H9 (cell line): ENCODE measurements around the gene SLC25A18. TPM values are rescaled to one million over a fixed set of nuclear protein-coding genes. Genes with fewer than 3 reads are reported as not detected.

Experiments
- DNase-seq: peaks from one replicate; pipeline ENCODE4 v3.0.0-alpha.2; 2017
- H2AFZ ChIP-seq: one replicate; pipeline ENCODE4 v1.6.1; 2013; ENCODE audit warnings: mild to moderate bottlenecking, low read length, control low read depth, moderate library complexity
- H2AK5ac ChIP-seq: 2 replicates; pipeline ENCODE4 v1.6.1; 2013; ENCODE audit warnings: low read length, control low read depth, mixed read lengths; ENCODE audit not compliant: insufficient read length
- H2BK120ac ChIP-seq: one replicate; pipeline ENCODE4 v1.6.1; 2013; ENCODE audit warnings: low read depth, mild to moderate bottlenecking, low read length, control low read depth, inconsistent platforms; ENCODE audit not compliant: poor library complexity, severe bottlenecking
- H2BK12ac ChIP-seq: 2 replicates; pipeline ENCODE4 v1.6.1; 2013; ENCODE audit warnings: low read length, control low read depth, mixed read lengths, low read depth; ENCODE audit not compliant: insufficient read length
- H2BK15ac ChIP-seq: 2 replicates; pipeline ENCODE4 v1.6.1; 2013; ENCODE audit warnings: low read depth, low read length, control low read depth
- H2BK20ac ChIP-seq: one replicate; pipeline ENCODE4 v1.6.1; 2013; ENCODE audit warnings: low read depth, mild to moderate bottlenecking, low read length, control low read depth, inconsistent platforms; ENCODE audit not compliant: poor library complexity, severe bottlenecking
- H2BK5ac ChIP-seq: 2 replicates; pipeline ENCODE4 v1.6.1; 2013; ENCODE audit warnings: low read length, control low read depth, mixed read lengths; ENCODE audit not compliant: insufficient read length
- H3K14ac ChIP-seq: 2 replicates; pipeline ENCODE4 v1.6.1; 2013; ENCODE audit warnings: low read length, control low read depth; ENCODE audit not compliant: insufficient read depth
- H3K18ac ChIP-seq: 2 replicates; pipeline ENCODE4 v1.6.1; 2013; ENCODE audit warnings: low read depth, mild to moderate bottlenecking, mixed read lengths, low read length, control low read depth; ENCODE audit not compliant: insufficient read length
- H3K23ac ChIP-seq: 2 replicates; pipeline ENCODE4 v1.6.1; 2013; ENCODE audit warnings: low read length, control low read depth, mixed read lengths, low read depth; ENCODE audit not compliant: insufficient read length
- H3K23me2 ChIP-seq: 2 replicates; pipeline ENCODE4 v1.6.1; 2013; ENCODE audit warnings: low read depth, mild to moderate bottlenecking, mixed read lengths, low read length, control low read depth; ENCODE audit not compliant: insufficient read length, poor library complexity, severe bottlenecking
- H3K27ac ChIP-seq: 2 replicates; pipeline ENCODE4 v1.5.1; 2013; ENCODE audit warnings: low read length, control low read depth, mixed read lengths, low read depth; ENCODE audit not compliant: insufficient read length
- H3K27me3 ChIP-seq: 2 replicates; pipeline ENCODE4 v1.6.1; 2013; ENCODE audit warnings: low read length, control low read depth, inconsistent platforms; ENCODE audit not compliant: insufficient read depth
- H3K4ac ChIP-seq: 2 replicates; pipeline ENCODE4 v1.6.1; 2013; ENCODE audit warnings: low read depth, mild to moderate bottlenecking, control low read depth, inconsistent platforms, low read length, moderate library complexity
- H3K4me1 ChIP-seq: 2 replicates; pipeline ENCODE4 v1.6.1; 2013; ENCODE audit warnings: low read length, control low read depth, inconsistent platforms; ENCODE audit not compliant: insufficient read depth
- H3K4me2 ChIP-seq: 2 replicates; pipeline ENCODE4 v1.6.1; 2013; ENCODE audit warnings: low read length, control low read depth, mixed read lengths; ENCODE audit not compliant: insufficient read length, insufficient read depth
- H3K56ac ChIP-seq: 2 replicates; pipeline ENCODE4 v1.6.1; 2013; ENCODE audit warnings: low read depth, mild to moderate bottlenecking, mixed read lengths, low read length, control low read depth; ENCODE audit not compliant: insufficient read length
- H3K79me1 ChIP-seq: 2 replicates; pipeline ENCODE4 v1.6.1; 2013; ENCODE audit warnings: low read depth, mild to moderate bottlenecking, moderate library complexity, low read length, control low read depth, inconsistent platforms; ENCODE audit not compliant: insufficient read depth, poor library complexity, severe bottlenecking
- H3K79me2 ChIP-seq: 2 replicates; pipeline ENCODE4 v1.6.1; 2013; ENCODE audit warnings: low read length, control low read depth, inconsistent platforms; ENCODE audit not compliant: insufficient read depth
- H3K9ac ChIP-seq: 2 replicates; pipeline ENCODE4 v1.6.1; 2013; ENCODE audit warnings: low read length, control low read depth, mixed read lengths; ENCODE audit not compliant: insufficient read length; ENCODE audit errors: extremely low read depth
- H3K9me3 ChIP-seq: one replicate; pipeline ENCODE4 v1.6.1; 2013; ENCODE audit warnings: low read depth, low read length, inconsistent platforms; ENCODE audit not compliant: control insufficient read depth
- H3T11ph ChIP-seq: one replicate; pipeline ENCODE4 v1.6.1; 2013; ENCODE audit warnings: mild to moderate bottlenecking, low read length, control low read depth, inconsistent platforms
- H4K20me1 ChIP-seq: one replicate; pipeline ENCODE4 v1.6.1; 2013; ENCODE audit not compliant: control insufficient read depth, insufficient read length, insufficient read depth
- H4K5ac ChIP-seq: 2 replicates; pipeline ENCODE4 v1.6.1; 2013; ENCODE audit warnings: low read depth, mild to moderate bottlenecking, mixed read lengths, low read length, control low read depth; ENCODE audit not compliant: insufficient read length
- H4K8ac ChIP-seq: replicated peaks from 2 replicates; pipeline ENCODE4 v1.6.1; 2013; ENCODE audit warnings: low read length, control low read depth, mixed read lengths, low read depth; ENCODE audit not compliant: insufficient read length
- H4K91ac ChIP-seq: 2 replicates; pipeline ENCODE4 v1.6.1; 2013; ENCODE audit warnings: low read depth, mild to moderate bottlenecking, moderate library complexity, mixed read lengths, low read length, control low read depth; ENCODE audit not compliant: insufficient read length
- H3K27ac Mint-ChIP-seq, 3 experiments: 2 replicates in 2 of 3; 3 replicates in 1 of 3; pipeline ENCODE4 v1.8.0; 2020 to 2021; ENCODE audit warnings: mixed read lengths in 3 of 3, mild to moderate bottlenecking in 1 of 3, moderate library complexity in 1 of 3
- H3K27me3 Mint-ChIP-seq: 2 replicates; pipeline ENCODE4 v1.8.0; 2021; ENCODE audit warnings: low read depth, mild to moderate bottlenecking, moderate library complexity, mixed read lengths
- H3K36me3 Mint-ChIP-seq, 3 experiments: 2 replicates in 2 of 3; 3 replicates in 1 of 3; pipeline ENCODE4 v1.8.0; 2020 to 2021; ENCODE audit warnings: low read depth in 3 of 3, mixed read lengths in 3 of 3; ENCODE audit not compliant: insufficient read depth in 1 of 3
- H3K4me1 Mint-ChIP-seq, 2 experiments: 2 replicates each; pipeline ENCODE4 v1.8.0; 2020; ENCODE audit warnings: mixed read lengths in 2 of 2
- H3K4me3 Mint-ChIP-seq, 2 experiments: 2 replicates in 1 of 2; 3 replicates in 1 of 2; pipeline ENCODE4 v1.8.0; 2020 to 2021; ENCODE audit warnings: mild to moderate bottlenecking in 2 of 2, mixed read lengths in 2 of 2, moderate library complexity in 1 of 2
- H3K9me3 Mint-ChIP-seq, 2 experiments: 2 replicates in 1 of 2; 3 replicates in 1 of 2; pipeline ENCODE4 v1.8.0; 2020; ENCODE audit warnings: mild to moderate bottlenecking in 2 of 2, mixed read lengths in 2 of 2, moderate library complexity in 1 of 2
- CTCF ChIP-seq: fragments of 200-600 bp; sonication (generic); conservative IDR thresholded peaks from 3 replicates; pipeline ENCODE4 v1.8.0; 2021; ENCODE audit warnings: antibody characterized with exemption, mild to moderate bottlenecking
- WGBS: extraction: QIAGEN DNeasy Blood & Tissue Kit; methylation state at CpG from one replicate; pipeline ENCODE4 v1.1.7; 2013; ENCODE audit warnings: missing lambda C conversion rate, low lambda C conversion rate, mixed read lengths; ENCODE audit not compliant: insufficient read length; ENCODE audit errors: extremely low coverage; 5-methylcytosine and 5-hydroxymethylcytosine counted together
- total RNA-seq: library from RNA; stranded (reverse); gene quantifications from 2 replicates; pipeline ENCODE4 v1.2.1, GENCODE V29; 2021

Gene SLC25A18
- total RNA-seq, 1 experiment from 2014 or later = 2.3 TPM

DNA sequence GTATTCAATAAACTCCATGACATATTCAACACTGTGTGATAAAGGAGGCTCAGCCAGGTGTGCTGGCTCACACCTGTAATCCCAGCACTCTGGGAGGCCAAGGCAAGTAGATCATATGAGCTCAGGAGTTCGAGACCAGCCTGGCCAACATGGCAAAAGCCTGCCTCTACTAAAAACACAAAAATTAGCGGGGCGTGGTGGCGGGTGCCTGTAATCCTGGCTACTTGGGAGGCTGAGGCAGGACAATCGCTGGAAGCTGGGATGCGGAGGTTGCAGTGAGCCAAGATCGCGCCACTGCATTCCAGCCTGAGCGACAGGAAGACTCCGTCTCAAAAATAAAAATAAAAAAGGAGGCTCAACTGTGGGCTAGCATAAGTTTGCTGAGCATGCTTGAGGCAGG lies 4.1 kb upstream of the SLC25A18 start:
- H3K9me3 Mint-ChIP-seq = peaks cover 10 to 14% of the 10 kb centered on the region in 2 experiments; a peak in 4 of 5 replicates
- H3K27me3 Mint-ChIP-seq = no peaks in the 10 kb centered on the region; the same call in 1 of the 2 replicates
- Histone ChIP-seq H3K9ac (no peak overlapping the region), H2AFZ (no peak overlapping the region), H4K5ac (no peak overlapping the region), H3K79me2 (0 out of 2 replicates have a peak, but pooled peaks cover 1% of the 10 kb centered on the region), H2BK5ac (no peak overlapping the region), H3K23ac (no peak overlapping the region), H2AK5ac (no peak overlapping the region), H4K8ac (no peak overlapping the region), H3K56ac (no peak overlapping the region), H4K20me1 (no peaks in the 10 kb centered on the region), H3K9me3 (no peaks in the 10 kb centered on the region), H3K23me2 (no peaks in the 10 kb centered on the region), H3K27ac (no peak overlapping the region), H2BK12ac (no peak overlapping the region), H3T11ph (no peak overlapping the region), H2BK20ac (no peak overlapping the region), H3K14ac (no peak overlapping the region), H4K91ac (no peak overlapping the region), H2BK120ac (no peak overlapping the region), H2BK15ac (no peak overlapping the region), H3K79me1 (no peaks in the 10 kb centered on the region), H3K4me1 (0 out of 2 replicates have a peak, but pooled peaks cover under 1% of the 10 kb centered on the region), H3K4ac (no peak overlapping the region), H3K27me3 (no peaks in the 10 kb centered on the region), H3K4me2 (no peak overlapping the region), H3K18ac (no peak overlapping the region)
- TF ChIP-seq CTCF = no peak
- no peak overlapping the region for H3K4me3 Mint-ChIP-seq
- no peak for DNase-seq
- no CpG with 5 or more reads among the region's 10 CpGs for whole genome bisulfite sequencing
- no peak overlapping the region for H3K27ac Mint-ChIP-seq
- H3K4me1 Mint-ChIP-seq = peaks cover 21 to 22% of the 10 kb centered on the region in 2 experiments
- H3K36me3 Mint-ChIP-seq = peaks cover 50 to 71% (median 60%) of the 10 kb centered on the region in 3 experiments
